Endothelial cell of umbilical vein (primary cell): Measurements from ENCODE around the gene ESRRA.

Experiments used
- EZH2 ChIP-seq: IDR thresholded peaks from 2 replicates; pipeline ENCODE4 v1.6.1; 2012; ENCODE audit warnings: borderline replicate concordance, low read depth, mild to moderate bottlenecking, moderate library complexity, low read length, inconsistent platforms; ENCODE audit not compliant: severe bottlenecking
- FOS ChIP-seq: IDR thresholded peaks from 2 replicates; pipeline ENCODE4 v1.6.1; 2011; ENCODE audit warnings: mild to moderate bottlenecking, low read length, moderate library complexity, borderline replicate concordance; ENCODE audit not compliant: insufficient read depth
- GATA2 ChIP-seq: IDR thresholded peaks from 2 replicates; pipeline ENCODE4 v1.7.0; 2011; ENCODE audit warnings: low read depth, mild to moderate bottlenecking, moderate library complexity, mixed read lengths, low read length; ENCODE audit not compliant: insufficient read length, insufficient read depth
- JUN ChIP-seq: IDR thresholded peaks from 2 replicates; pipeline ENCODE4 v1.6.1; 2011; ENCODE audit warnings: borderline replicate concordance, low read depth; ENCODE audit not compliant: insufficient read length, insufficient read depth
- MAX ChIP-seq: IDR thresholded peaks from 2 replicates; pipeline ENCODE4 v1.6.1; 2011; ENCODE audit not compliant: insufficient read depth, insufficient read length
- MYC ChIP-seq: IDR thresholded peaks from one replicate; pipeline ENCODE4 v1.6.1; 2011; ENCODE audit warnings: mild to moderate bottlenecking, low read depth, low read length
- POLR2A ChIP-seq: IDR thresholded peaks from 2 replicates; pipeline ENCODE4 v1.6.1; 2012; ENCODE audit warnings: low read depth, mild to moderate bottlenecking, control low read depth, low read length
- POLR2AphosphoS5 ChIP-seq: IDR thresholded peaks from 2 replicates; pipeline ENCODE4 v1.6.1; 2012; ENCODE audit warnings: low read depth, mild to moderate bottlenecking, control low read depth, low read length, moderate library complexity; ENCODE audit not compliant: insufficient read depth
- TF ChIP-seq, protein P1 (sequence below), 2 donors: IDR thresholded peaks; 1 replicate in 1 of 2; 2 replicates in 1 of 2; pipeline ENCODE4 v1.5.1; 2011; ENCODE audit warnings: low read length in 2 of 2, mild to moderate bottlenecking in 2 of 2, moderate library complexity in 2 of 2, control low read depth in 1 of 2, inconsistent platforms in 1 of 2, low read depth in 1 of 2; ENCODE audit not compliant: insufficient read depth in 1 of 2; ENCODE audit errors: extremely low read depth in 1 of 2

DNA sequence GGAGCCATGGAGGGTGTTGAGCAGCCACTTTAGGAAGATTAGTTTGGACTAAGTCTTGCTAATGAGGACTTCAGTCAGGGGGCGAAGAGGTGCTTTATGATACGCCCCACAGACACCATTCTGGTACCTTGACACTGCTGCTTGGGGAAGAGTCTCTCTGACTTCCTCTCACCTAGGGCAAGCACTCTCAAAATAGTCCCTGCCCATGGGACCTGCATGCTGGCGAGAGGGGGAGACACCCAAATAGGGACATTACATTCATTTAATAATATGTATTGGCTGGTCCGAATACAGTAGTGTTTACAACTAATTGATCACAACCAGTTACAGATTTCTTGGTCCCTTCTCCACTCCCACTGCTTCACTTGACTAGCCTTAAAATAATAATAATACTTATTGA is 9.6 kb upstream of the ESRRA start:
- TF ChIP-seq, protein P1, sequence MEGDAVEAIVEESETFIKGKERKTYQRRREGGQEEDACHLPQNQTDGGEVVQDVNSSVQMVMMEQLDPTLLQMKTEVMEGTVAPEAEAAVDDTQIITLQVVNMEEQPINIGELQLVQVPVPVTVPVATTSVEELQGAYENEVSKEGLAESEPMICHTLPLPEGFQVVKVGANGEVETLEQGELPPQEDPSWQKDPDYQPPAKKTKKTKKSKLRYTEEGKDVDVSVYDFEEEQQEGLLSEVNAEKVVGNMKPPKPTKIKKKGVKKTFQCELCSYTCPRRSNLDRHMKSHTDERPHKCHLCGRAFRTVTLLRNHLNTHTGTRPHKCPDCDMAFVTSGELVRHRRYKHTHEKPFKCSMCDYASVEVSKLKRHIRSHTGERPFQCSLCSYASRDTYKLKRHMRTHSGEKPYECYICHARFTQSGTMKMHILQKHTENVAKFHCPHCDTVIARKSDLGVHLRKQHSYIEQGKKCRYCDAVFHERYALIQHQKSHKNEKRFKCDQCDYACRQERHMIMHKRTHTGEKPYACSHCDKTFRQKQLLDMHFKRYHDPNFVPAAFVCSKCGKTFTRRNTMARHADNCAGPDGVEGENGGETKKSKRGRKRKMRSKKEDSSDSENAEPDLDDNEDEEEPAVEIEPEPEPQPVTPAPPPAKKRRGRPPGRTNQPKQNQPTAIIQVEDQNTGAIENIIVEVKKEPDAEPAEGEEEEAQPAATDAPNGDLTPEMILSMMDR (IDR thresholded peaks at IDR 0.05; ENCODE audit: extremely low read depth in 1 of 2, insufficient read depth in 1 of 2, low read depth in 1 of 2, low read length in 2 of 2): no peak
- no peak for TF ChIP-seq POLR2AphosphoS5
- no peak for TF ChIP-seq JUN
- TF ChIP-seq POLR2A: no peak
- TF ChIP-seq MAX: no peak
- TF ChIP-seq EZH2: no peak
- no peak for TF ChIP-seq MYC
- no peak for TF ChIP-seq GATA2
- TF ChIP-seq FOS: no peak
